HEK293 (cell line): ENCODE data around the gene NAPB.
"Not testable (repeated sequence)": the region's sequence is repeated elsewhere in the genome, so short reads cannot be mapped to it uniquely, and the experiment has no call there.

ENCODE experiments used
- CTCF ChIA-PET: fragments of 350-600 bp; formaldehyde crosslinking; extraction: SDS; loops from one replicate; lab custom pipeline; 2021; ENCODE audit warnings: antibody characterized with exemption; lab: Yijun Ruan, JAX
- POLR2A ChIA-PET: fragments of 300-600 bp; formaldehyde crosslinking; extraction: SDS; loops from one replicate; lab custom pipeline; 2020; ENCODE audit warnings: antibody characterized with exemption, inconsistent platforms; lab: Yijun Ruan, JAX
- H3K27ac ChIP-seq: fragments of 200-500 bp; sonication (Bioruptor generic); 2 replicates; pipeline ENCODE4 v1.5.1; 2014; ENCODE audit warnings: low read depth, low read length, control low read depth, inconsistent platforms; ENCODE audit errors: extremely low read depth
- H3K36me3 ChIP-seq, 2 experiments: fragments of 200-500 bp in 1 of 2; sonication (Bioruptor generic) in 1 of 2; 1 replicate in 1 of 2; 2 replicates in 1 of 2; pipeline ENCODE4 v1.5.1; 2014 to 2017; ENCODE audit warnings: inconsistent platforms in 2 of 2, low read length in 2 of 2; ENCODE audit not compliant: control insufficient read depth in 2 of 2, insufficient read depth in 1 of 2
- H3K4me1 ChIP-seq: fragments of 200-500 bp; sonication (Bioruptor generic); 2 replicates; pipeline ENCODE4 v1.5.1; 2014; ENCODE audit warnings: mild to moderate bottlenecking, low read length, inconsistent platforms; ENCODE audit not compliant: control insufficient read depth, insufficient read depth
- H3K4me3 ChIP-seq: 2 replicates; pipeline ENCODE4 v1.5.1; 2011; ENCODE audit warnings: low read depth, mild to moderate bottlenecking, control low read depth, low read length, moderate library complexity
- H3K9me3 ChIP-seq: fragments of 200-500 bp; sonication (Bioruptor generic); 2 replicates; pipeline ENCODE4 v1.5.1; 2014; ENCODE audit warnings: low read depth, low read length, inconsistent platforms; ENCODE audit not compliant: control insufficient read depth, insufficient read depth
- GLI2 ChIP-seq: fragments of 450-650 bp; formaldehyde crosslinking; IDR thresholded peaks from 2 replicates; pipeline ENCODE4; 2017; ENCODE audit warnings: missing biosample characterization, missing genetic modification characterization, low read depth, borderline replicate concordance
- RBAK ChIP-seq: fragments of 450-650 bp; formaldehyde crosslinking; IDR thresholded peaks from 2 replicates; pipeline ENCODE4 v1.5.1; 2016; ENCODE audit warnings: missing biosample characterization, missing genetic modification characterization
- SALL2 ChIP-seq: fragments of 450-650 bp; formaldehyde crosslinking; IDR thresholded peaks from 2 replicates; pipeline ENCODE4 v1.5.0; 2017; ENCODE audit warnings: missing biosample characterization, mild to moderate bottlenecking, missing genetic modification characterization, borderline replicate concordance
- SETDB1 ChIP-seq: IDR thresholded peaks from one replicate; pipeline ENCODE4 v1.6.1; 2017; ENCODE audit warnings: mild to moderate bottlenecking, low read length, moderate library complexity, mixed read lengths; ENCODE audit not compliant: insufficient read length
- TRIM28 ChIP-seq: IDR thresholded peaks from 2 replicates; pipeline ENCODE4 v1.6.1; 2011; ENCODE audit warnings: low read length, control low read depth, borderline replicate concordance
- YY1 ChIP-seq: fragments of 450-650 bp; formaldehyde crosslinking; IDR thresholded peaks from 2 replicates; pipeline ENCODE4 v1.5.1; 2018; ENCODE audit warnings: missing biosample characterization, missing genetic modification characterization
- ZNF121 ChIP-seq: fragments of 450-650 bp; formaldehyde crosslinking; IDR thresholded peaks from 2 replicates; pipeline ENCODE4 v1.5.1; 2016; ENCODE audit warnings: missing biosample characterization, missing genetic modification characterization
- ZNF138 ChIP-seq: fragments of 450-650 bp; formaldehyde crosslinking; IDR thresholded peaks from 2 replicates; pipeline ENCODE4 v1.5.1; 2016; ENCODE audit warnings: missing biosample characterization, missing genetic modification characterization, borderline replicate concordance
- ZNF148 ChIP-seq: fragments of 450-650 bp; formaldehyde crosslinking; IDR thresholded peaks from 2 replicates; pipeline ENCODE4 v1.5.0; 2017; ENCODE audit warnings: missing biosample characterization, missing genetic modification characterization, borderline replicate concordance
- ZNF184 ChIP-seq: fragments of 450-650 bp; IDR thresholded peaks from 2 replicates; pipeline ENCODE4 v1.5.1; 2018; ENCODE audit warnings: missing biosample characterization, mild to moderate bottlenecking, missing genetic modification characterization
- ZNF394 ChIP-seq: fragments of 450-650 bp; formaldehyde crosslinking; IDR thresholded peaks from 2 replicates; pipeline ENCODE4 v1.5.1; 2016; ENCODE audit warnings: missing biosample characterization, missing genetic modification characterization, mild to moderate bottlenecking, moderate library complexity, borderline replicate concordance
- ZNF610 ChIP-seq: fragments of 450-650 bp; formaldehyde crosslinking; IDR thresholded peaks from 2 replicates; pipeline ENCODE4 v1.5.1; 2016; ENCODE audit warnings: missing biosample characterization, missing genetic modification characterization, borderline replicate concordance
- ZNF704 ChIP-seq: fragments of 450-650 bp; formaldehyde crosslinking; IDR thresholded peaks from 2 replicates; pipeline ENCODE4 v1.5.1; 2016; ENCODE audit warnings: missing biosample characterization, missing genetic modification characterization
- ZNF707 ChIP-seq: fragments of 450-650 bp; formaldehyde crosslinking; IDR thresholded peaks from 2 replicates; pipeline ENCODE4 v1.5.1; 2016; ENCODE audit warnings: missing biosample characterization, missing genetic modification characterization
- ZSCAN4 ChIP-seq: fragments of 450-650 bp; formaldehyde crosslinking; IDR thresholded peaks from 2 replicates; pipeline ENCODE4 v1.5.1; 2017; ENCODE audit warnings: missing biosample characterization, missing genetic modification characterization
- TF ChIP-seq, protein P1 (sequence below): fragments of 450-650 bp; formaldehyde crosslinking; IDR thresholded peaks from 2 replicates; pipeline ENCODE4 v1.5.1; 2016; ENCODE audit warnings: missing biosample characterization, missing genetic modification characterization

Gene NAPB

DNA sequence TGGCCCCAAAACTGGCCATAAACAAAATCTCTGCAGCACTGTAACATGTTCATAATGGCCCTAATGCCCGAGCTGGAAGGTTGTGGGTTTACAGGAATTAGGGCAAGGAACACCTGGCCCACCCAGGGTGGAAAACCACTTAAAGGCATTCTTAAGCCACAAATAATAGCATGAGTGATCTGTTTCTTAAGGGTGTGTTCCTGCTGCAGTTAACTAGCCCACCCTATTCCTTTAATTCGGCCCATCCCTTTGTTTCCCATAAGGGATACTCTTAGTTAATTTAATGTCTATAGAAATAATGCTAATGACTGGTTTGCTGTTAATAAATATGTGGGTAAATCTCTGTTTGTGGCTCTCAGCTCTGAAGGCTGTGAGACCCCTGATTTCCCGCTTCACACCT lies 45.7 kb upstream of the NAPB start:
- H3K4me3 ChIP-seq, CTCF ChIA-PET, H3K27ac ChIP-seq, H3K9me3 ChIP-seq, H3K4me1 ChIP-seq, POLR2A ChIA-PET, H3K36me3 ChIP-seq: not testable (repeated sequence)
- TF ChIP-seq SETDB1: peak; percentile 14

DNA sequence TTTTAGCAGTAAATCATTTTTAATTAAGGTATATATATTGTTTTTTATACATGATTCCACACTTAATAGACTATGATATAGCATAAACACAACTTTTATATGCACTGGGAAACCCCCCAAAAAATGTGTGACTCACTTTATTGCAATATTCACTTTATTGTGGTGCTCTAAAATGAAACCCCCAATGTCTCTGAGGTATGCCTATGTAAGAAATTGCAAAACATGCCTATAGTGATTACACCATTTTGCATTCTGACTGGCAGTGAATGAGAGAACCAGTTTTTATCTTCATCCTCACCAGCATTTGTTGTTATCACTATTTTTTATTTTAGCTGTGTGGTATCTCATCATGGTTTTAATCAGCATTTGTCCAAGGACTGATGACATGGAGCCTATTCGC lies 39.9 kb upstream of the NAPB start:
- POLR2A ChIA-PET: no interaction called here
- CTCF ChIA-PET: no interaction called here
- H3K4me1 ChIP-seq: no peaks in the 10 kb centered on the region

GRCh38 chr20:23459461-23460150 lies 38.3 kb upstream of the NAPB start:
- no peak for TF ChIP-seq TRIM28
- no peak for TF ChIP-seq ZNF707 (tag by site-specific recombination)
- no peak for TF ChIP-seq ZNF610 (tag by site-specific recombination)
- TF ChIP-seq RBAK (tag by site-specific recombination): no peak
- TF ChIP-seq, all 188 proteins: peak for 0
- Histone ChIP-seq H3K4me1 (no peaks in the 10 kb centered on the region), H3K4me3 (no peak overlapping the region), H3K27ac (no peak overlapping the region), H3K9me3 (no peaks in the 10 kb centered on the region), H3K36me3 (no peaks in the 10 kb centered on the region)
- CTCF ChIA-PET: interaction anchor here (0.6 to 1.3 kb wide), 2 partner anchors 12 to 36 kb away, joined by 4 to 6 read pairs; no protein-coding TSS in a partner anchor
- POLR2A ChIA-PET: no interaction called here

More for the DNA sequence above, 39.9 kb upstream of the NAPB start:
- H3K4me3 ChIP-seq: no peak overlapping the region
- no peak for TF ChIP-seq ZNF121 (tag by site-specific recombination)
- no peak for TF ChIP-seq YY1 (tag by site-specific recombination)
- TF ChIP-seq, protein P1, sequence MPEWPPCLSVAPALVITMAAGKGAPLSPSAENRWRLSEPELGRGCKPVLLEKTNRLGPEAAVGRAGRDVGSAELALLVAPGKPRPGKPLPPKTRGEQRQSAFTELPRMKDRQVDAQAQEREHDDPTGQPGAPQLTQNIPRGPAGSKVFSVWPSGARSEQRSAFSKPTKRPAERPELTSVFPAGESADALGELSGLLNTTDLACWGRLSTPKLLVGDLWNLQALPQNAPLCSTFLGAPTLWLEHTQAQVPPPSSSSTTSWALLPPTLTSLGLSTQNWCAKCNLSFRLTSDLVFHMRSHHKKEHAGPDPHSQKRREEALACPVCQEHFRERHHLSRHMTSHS (tag by site-specific recombination): no peak
- no peak for TF ChIP-seq ZNF394 (tag by site-specific recombination)
- no peak for TF ChIP-seq ZNF704 (tag by site-specific recombination)
- no peak for TF ChIP-seq ZNF184 (tag by site-specific recombination)
- no peak for TF ChIP-seq ZSCAN4 (tag by site-specific recombination)
- no peak for TF ChIP-seq GLI2 (tag by site-specific recombination)
- TF ChIP-seq ZNF148 (tag by site-specific recombination): no peak
- TF ChIP-seq SALL2 (tag by site-specific recombination): no peak
- no peak for TF ChIP-seq ZNF138 (tag by site-specific recombination)
- no peaks in the 10 kb centered on the region for H3K36me3 ChIP-seq
- H3K9me3 ChIP-seq: no peaks in the 10 kb centered on the region
- no peak overlapping the region for H3K27ac ChIP-seq
